ENCODE results near the gene FUZ. TPM values are rescaled to one million over a fixed set of nuclear protein-coding genes. Genes with fewer than 3 reads are reported as not detected.

The FUZ gene
- total RNA-seq, 1 experiment from 2014 or later = 19.0 TPM

DNA sequence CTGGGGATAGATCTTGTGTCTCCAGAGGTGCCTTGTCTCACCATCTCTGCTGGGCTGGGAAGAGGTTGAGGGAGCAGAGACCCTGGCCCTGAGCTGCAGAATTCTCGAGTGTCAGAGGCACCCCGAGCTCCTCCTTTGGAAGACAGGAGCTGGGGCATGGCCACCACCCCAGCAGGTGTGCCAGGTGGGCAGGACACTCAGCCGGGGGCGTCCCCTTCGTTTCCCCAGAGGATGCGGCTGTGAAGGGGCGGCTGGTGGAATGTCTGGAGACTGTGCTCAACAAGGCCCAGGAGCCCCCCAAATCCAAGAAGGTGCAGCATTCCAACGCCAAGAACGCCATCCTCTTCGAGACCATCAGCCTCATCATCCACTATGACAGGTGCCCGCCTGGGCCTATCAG lies 14.5 kb downstream of the FUZ start:
- Mint-ChIP-seq H3K4me1 (ENCODE audit: insufficient read depth, unreplicated experiment) (no peaks in the 10 kb centered on the region), H3K9me3 (ENCODE audit: unreplicated experiment) (no peaks in the 10 kb centered on the region), H3K36me3 (ENCODE audit: insufficient read depth, unreplicated experiment) (peaks cover 72% of the 10 kb centered on the region), H3K27ac (ENCODE audit: low read depth, unreplicated experiment) (no peak overlapping the region), H3K4me3 (ENCODE audit: unreplicated experiment) (no peak overlapping the region), H3K27me3 (ENCODE audit: insufficient read depth, unreplicated experiment) (no peaks in the 10 kb centered on the region)
- ChIA-PET POLR2A (interaction anchor here (1.1 to 1.2 kb wide), 2 partner anchors 15 to 30 kb away, joined by 3 to 4 read pairs; partner anchors contain the start of gene FUZ), CTCF (interaction anchor here (0.6 kb wide), 1 partner anchor 49 kb away, joined by 4 read pairs; no protein-coding TSS in a partner anchor)
- no peak for DNase-seq (ENCODE audit: unreplicated experiment)
- BruUV-seq (replicated peaks) = no TSS peak
- TF ChIP-seq, protein P1, sequence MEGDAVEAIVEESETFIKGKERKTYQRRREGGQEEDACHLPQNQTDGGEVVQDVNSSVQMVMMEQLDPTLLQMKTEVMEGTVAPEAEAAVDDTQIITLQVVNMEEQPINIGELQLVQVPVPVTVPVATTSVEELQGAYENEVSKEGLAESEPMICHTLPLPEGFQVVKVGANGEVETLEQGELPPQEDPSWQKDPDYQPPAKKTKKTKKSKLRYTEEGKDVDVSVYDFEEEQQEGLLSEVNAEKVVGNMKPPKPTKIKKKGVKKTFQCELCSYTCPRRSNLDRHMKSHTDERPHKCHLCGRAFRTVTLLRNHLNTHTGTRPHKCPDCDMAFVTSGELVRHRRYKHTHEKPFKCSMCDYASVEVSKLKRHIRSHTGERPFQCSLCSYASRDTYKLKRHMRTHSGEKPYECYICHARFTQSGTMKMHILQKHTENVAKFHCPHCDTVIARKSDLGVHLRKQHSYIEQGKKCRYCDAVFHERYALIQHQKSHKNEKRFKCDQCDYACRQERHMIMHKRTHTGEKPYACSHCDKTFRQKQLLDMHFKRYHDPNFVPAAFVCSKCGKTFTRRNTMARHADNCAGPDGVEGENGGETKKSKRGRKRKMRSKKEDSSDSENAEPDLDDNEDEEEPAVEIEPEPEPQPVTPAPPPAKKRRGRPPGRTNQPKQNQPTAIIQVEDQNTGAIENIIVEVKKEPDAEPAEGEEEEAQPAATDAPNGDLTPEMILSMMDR (IDR thresholded peaks at IDR 0.05; ENCODE audit: unreplicated experiment) = no peak
- intact Hi-C loops (cut with micrococcal nuclease) = no loop called here

DNA sequence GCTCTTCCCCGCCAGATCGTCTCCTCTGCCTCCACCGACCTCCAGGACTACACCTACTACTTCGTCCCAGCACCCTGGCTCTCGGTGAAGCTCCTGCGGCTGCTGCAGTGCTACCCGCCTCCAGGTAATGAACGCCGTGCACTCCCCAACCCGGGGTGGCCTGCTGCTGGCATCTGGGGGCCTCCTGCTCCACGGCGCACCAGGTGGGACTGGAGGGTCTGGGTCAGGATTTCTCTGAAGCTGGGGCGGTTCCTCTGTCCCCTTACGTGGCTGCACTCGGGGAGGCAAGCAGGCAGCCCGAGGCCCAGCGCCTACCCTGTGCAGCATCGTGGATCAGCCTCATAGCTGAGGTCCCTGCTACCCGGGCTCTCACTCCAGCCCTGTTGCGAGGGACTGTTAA lies 17.5 kb downstream of the FUZ start:
- Mint-ChIP-seq H3K36me3 (ENCODE audit: insufficient read depth, unreplicated experiment) (peaks cover 72% of the 10 kb centered on the region), H3K27me3 (ENCODE audit: insufficient read depth, unreplicated experiment) (no peaks in the 10 kb centered on the region), H3K4me3 (ENCODE audit: unreplicated experiment) (no peak overlapping the region), H3K9me3 (ENCODE audit: unreplicated experiment) (no peaks in the 10 kb centered on the region), H3K4me1 (ENCODE audit: insufficient read depth, unreplicated experiment) (no peaks in the 10 kb centered on the region), H3K27ac (ENCODE audit: low read depth, unreplicated experiment) (no peak overlapping the region)
- intact Hi-C loops (cut with micrococcal nuclease) = no loop called here
- BruUV-seq (replicated peaks) = no TSS peak
- TF ChIP-seq, protein P1 (IDR thresholded peaks at IDR 0.05; ENCODE audit: unreplicated experiment) = no peak
- ChIA-PET POLR2A (no interaction called here), CTCF (no interaction called here)
- no peak for DNase-seq (ENCODE audit: unreplicated experiment)

DNA sequence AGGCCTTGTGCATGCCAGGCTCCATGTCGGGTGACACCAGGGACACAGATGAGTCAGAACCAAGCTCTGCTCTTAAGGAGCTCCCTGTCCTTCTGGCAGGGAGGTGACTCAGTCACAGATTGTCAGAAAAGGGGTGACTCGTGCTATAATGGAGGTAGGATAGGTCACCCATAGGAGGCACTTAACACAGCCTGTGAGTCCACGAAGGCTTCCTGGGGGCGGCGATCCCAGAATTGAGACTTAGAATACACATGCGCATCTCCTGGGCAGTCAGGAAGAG lies 19.6 kb downstream of the FUZ start:
- no peak for DNase-seq (ENCODE audit: unreplicated experiment)
- H3K27ac Mint-ChIP-seq (ENCODE audit: low read depth, unreplicated experiment) = peak overlapping the region; percentile 35
- no peak overlapping the region for H3K4me3 Mint-ChIP-seq (ENCODE audit: unreplicated experiment)
- H3K9me3 Mint-ChIP-seq (ENCODE audit: unreplicated experiment) = no peaks in the 10 kb centered on the region
- intact Hi-C loops (cut with micrococcal nuclease) = no loop called here
- ChIA-PET CTCF (no interaction called here), POLR2A (no interaction called here)
- BruUV-seq (replicated peaks) = no TSS peak
- no peaks in the 10 kb centered on the region for H3K27me3 Mint-ChIP-seq (ENCODE audit: insufficient read depth, unreplicated experiment)
- H3K36me3 Mint-ChIP-seq (ENCODE audit: insufficient read depth, unreplicated experiment) = peaks cover 70% of the 10 kb centered on the region
- no peaks in the 10 kb centered on the region for H3K4me1 Mint-ChIP-seq (ENCODE audit: insufficient read depth, unreplicated experiment)
- TF ChIP-seq, protein P1 (IDR thresholded peaks at IDR 0.05; ENCODE audit: unreplicated experiment) = no peak

DNA sequence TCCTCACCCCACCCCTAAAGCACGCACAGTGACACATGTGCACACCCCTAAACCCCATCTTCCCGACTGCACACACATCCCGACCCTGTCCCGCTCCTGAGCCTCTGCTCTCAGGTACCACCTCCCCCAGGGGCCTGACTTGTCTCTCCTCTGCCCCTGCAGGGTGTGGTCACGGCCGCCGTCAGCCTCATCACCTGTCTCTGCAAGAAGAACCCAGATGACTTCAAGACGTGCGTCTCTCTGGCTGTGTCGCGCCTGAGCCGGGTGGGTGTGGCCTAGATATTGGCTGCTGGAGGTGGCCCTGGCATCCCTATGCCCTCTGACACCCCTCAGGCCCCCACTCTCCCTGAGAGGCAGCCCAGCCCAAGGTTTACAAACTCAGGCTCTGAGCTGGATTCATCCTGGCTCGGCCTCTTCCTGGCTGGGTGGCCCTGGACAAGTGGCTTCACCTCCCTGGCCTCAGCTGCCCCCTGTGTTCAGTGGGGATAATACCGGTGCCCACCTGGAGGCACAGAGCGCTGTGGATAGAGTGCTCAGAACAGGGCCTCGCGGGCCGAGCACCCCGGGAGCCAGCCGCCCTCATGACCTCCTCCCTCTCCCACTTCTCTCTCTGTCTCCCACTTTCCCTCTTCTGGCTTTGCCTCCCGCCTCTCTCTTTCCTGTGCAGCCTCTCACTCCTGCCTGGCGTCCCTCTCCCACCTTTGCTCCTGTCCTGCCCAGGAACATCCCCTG lies 20.1 kb downstream of the FUZ start:
- Mint-ChIP-seq H3K27me3 (ENCODE audit: insufficient read depth, unreplicated experiment) (no peaks in the 10 kb centered on the region), H3K4me1 (ENCODE audit: insufficient read depth, unreplicated experiment) (no peaks in the 10 kb centered on the region), H3K9me3 (ENCODE audit: unreplicated experiment) (no peaks in the 10 kb centered on the region), H3K27ac (ENCODE audit: low read depth, unreplicated experiment) (peak overlapping the region; percentile 35), H3K36me3 (ENCODE audit: insufficient read depth, unreplicated experiment) (peaks cover 68% of the 10 kb centered on the region), H3K4me3 (ENCODE audit: unreplicated experiment) (no peak overlapping the region)
- ChIA-PET CTCF (interaction anchor here (0.5 kb wide), 1 partner anchor 684 kb away, joined by 3 read pairs; no protein-coding TSS in a partner anchor), POLR2A (no interaction called here)
- BruUV-seq (replicated peaks) = no TSS peak
- intact Hi-C loops (cut with micrococcal nuclease) = no loop called here
- TF ChIP-seq, protein P1 (IDR thresholded peaks at IDR 0.05; ENCODE audit: unreplicated experiment) = no peak
- no peak for DNase-seq (ENCODE audit: unreplicated experiment)

Data from MCF 10A (cell line).